ENCODE results near the gene TNNT1. TPM values are rescaled to one million over a fixed set of nuclear protein-coding genes. Genes with fewer than 3 reads are reported as not detected.

TNNT1 gene
- total and polyA plus RNA-seq, 2 experiments from 2014 or later: 11.5 to 32.1 TPM

- Histone ChIP-seq H3K9me2 (replicated peaks; ENCODE audit: insufficient read depth) (no peaks in the 10 kb centered on the region), H3K9me3 (ENCODE audit: low read depth) (no peaks in the 10 kb centered on the region), H3K4me1 (ENCODE audit: insufficient read depth) (no peaks in the 10 kb centered on the region), H3K4me2 (no peak overlapping the region), H4K20me1 (ENCODE audit: insufficient read depth, poor library complexity, severe bottlenecking) (no peaks in the 10 kb centered on the region), H3K4me3 (no peak overlapping the region), H3K27me3 (no peaks in the 10 kb centered on the region), H3K27ac (no peak overlapping the region), H3K79me2 (no peaks in the 10 kb centered on the region), H2AFZ (no peak overlapping the region), H3K36me3 (replicated peaks; ENCODE audit: insufficient read depth, low read depth) (no peaks in the 10 kb centered on the region)
- TF ChIP-seq CTCF (IDR thresholded peaks at IDR 0.05; ENCODE audit: poor library complexity) (no peak), EZH2phosphoT487 (IDR thresholded peaks at IDR 0.05; ENCODE audit: low read depth, severe bottlenecking, unreplicated experiment) (no peak), EZH2 (IDR thresholded peaks at IDR 0.05; ENCODE audit: borderline replicate concordance) (no peak)
- 82% methylated on average over 12 of the region's 12 CpGs for WGBS (ENCODE audit: low lambda C conversion rate, missing lambda C conversion rate)
- no peak for DNase-seq (ENCODE audit: low spot score)
Observed at GRCh38 chr19:55186080-55186479, 37.1 kb upstream of the TNNT1 start.

GRCh38 chr19:55181740-55182139 is 32.7 kb upstream of the TNNT1 start:
- H3K9me3 ChIP-seq (ENCODE audit: low read depth): no peaks in the 10 kb centered on the region
- H3K36me3 ChIP-seq (replicated peaks; ENCODE audit: insufficient read depth, low read depth): no peaks in the 10 kb centered on the region
- TF ChIP-seq EZH2phosphoT487 (IDR thresholded peaks at IDR 0.05; ENCODE audit: low read depth, severe bottlenecking, unreplicated experiment) (no peak), CTCF (IDR thresholded peaks at IDR 0.05; ENCODE audit: poor library complexity) (no peak), EZH2 (IDR thresholded peaks at IDR 0.05; ENCODE audit: borderline replicate concordance) (no peak)
- H3K79me2 ChIP-seq: no peaks in the 10 kb centered on the region
- no peak overlapping the region for H3K4me2 ChIP-seq
- no peak overlapping the region for H2AFZ ChIP-seq
- DNase-seq (ENCODE audit: low spot score): no peak
- H3K4me1 ChIP-seq (ENCODE audit: insufficient read depth): peaks cover 17% of the 10 kb centered on the region
- no peak overlapping the region for H3K27ac ChIP-seq
- H3K9me2 ChIP-seq (replicated peaks; ENCODE audit: insufficient read depth): no peaks in the 10 kb centered on the region
- no peaks in the 10 kb centered on the region for H4K20me1 ChIP-seq (ENCODE audit: insufficient read depth, poor library complexity, severe bottlenecking)
- no peak overlapping the region for H3K4me3 ChIP-seq
- WGBS (ENCODE audit: low lambda C conversion rate, missing lambda C conversion rate): 78% methylated on average over 20 of the region's 20 CpGs
- peaks cover 20% of the 10 kb centered on the region for H3K27me3 ChIP-seq

GRCh38 chr19:55179606-55180484 is 30.8 kb upstream of the TNNT1 start, which contains the start of gene SYT5:
TSS of gene SYT5 (minus strand) at chr19:55180289. CDS start at chr19:55179041, 1,248 bp downstream.
- Histone ChIP-seq H3K36me3 (replicated peaks; ENCODE audit: insufficient read depth, low read depth) (no peaks in the 10 kb centered on the region), H4K20me1 (ENCODE audit: insufficient read depth, poor library complexity, severe bottlenecking) (no peaks in the 10 kb centered on the region), H3K4me2 (peak within 1 kb of the TSS; percentile 92), H3K79me2 (no peaks in the 10 kb centered on the region), H3K27ac (no peak within 1 kb of the TSS), H3K9me2 (replicated peaks; ENCODE audit: insufficient read depth) (no peaks in the 10 kb centered on the region), H3K9me3 (ENCODE audit: low read depth) (no peaks in the 10 kb centered on the region), H3K4me1 (ENCODE audit: insufficient read depth) (peaks cover 17% of the 10 kb centered on the region), H3K27me3 (peaks cover 37% of the 10 kb centered on the region), H3K4me3 (peak within 1 kb of the TSS; percentile 68), H2AFZ (no peak within 1 kb of the TSS)
- DNase-seq (ENCODE audit: low spot score): peak; percentile 78
- TF ChIP-seq CTCF (IDR thresholded peaks at IDR 0.05; ENCODE audit: poor library complexity) (no peak), EZH2 (IDR thresholded peaks at IDR 0.05; ENCODE audit: borderline replicate concordance) (no peak), EZH2phosphoT487 (IDR thresholded peaks at IDR 0.05; ENCODE audit: low read depth, severe bottlenecking, unreplicated experiment) (no peak)
- WGBS (ENCODE audit: low lambda C conversion rate, missing lambda C conversion rate): 8% methylated on average over 34 of the region's 68 CpGs
